PFSK-1 (cell line): ENCODE results near the gene MRPL47. TPM values are rescaled to one million over a fixed set of nuclear protein-coding genes. Genes with fewer than 3 reads are reported as not detected.

Experiments used
- FOXP2 ChIP-seq: optimal IDR thresholded peaks from 2 replicates; pipeline ENCODE3; 2011; ENCODE audit warnings: borderline replicate concordance, control low read depth, inconsistent platforms; ENCODE audit not compliant: insufficient read depth; ENCODE audit errors: extremely low read length, extremely low read depth
- POLR2AphosphoS5 ChIP-seq: IDR thresholded peaks from 2 replicates; pipeline ENCODE4 v1.6.1; 2012; ENCODE audit warnings: low read depth, mild to moderate bottlenecking, control low read depth, low read length, moderate library complexity
- REST ChIP-seq, 2 experiments: IDR thresholded peaks; 2 replicates each; pipeline versions ENCODE4 v1.6.1 to v1.8.0; 2011 to 2012; ENCODE audit warnings: low read depth in 2 of 2, low read length in 2 of 2, control low read depth in 1 of 2, inconsistent platforms in 1 of 2, mild to moderate bottlenecking in 1 of 2, moderate library complexity in 1 of 2; ENCODE audit not compliant: insufficient read depth in 1 of 2
- SIN3A ChIP-seq: IDR thresholded peaks from 2 replicates; pipeline ENCODE4 v1.6.1; 2012; ENCODE audit warnings: mild to moderate bottlenecking, low read length, moderate library complexity, borderline replicate concordance; ENCODE audit not compliant: insufficient read depth
- TAF1 ChIP-seq: IDR thresholded peaks from 2 replicates; pipeline ENCODE4 v1.6.1; 2012; ENCODE audit warnings: low read length, control low read depth, borderline replicate concordance; ENCODE audit not compliant: insufficient read depth
- polyA plus RNA-seq: library from polyadenylated mRNA; unstranded; fragments of >200 nt; gene quantifications from one replicate; pipeline ENCODE4 v1.2.1, GENCODE V29; 2012; ENCODE audit warnings: low read depth, missing spikeins; ENCODE audit not compliant: insufficient read length

The MRPL47 gene
- 32.6 TPM for polyA plus RNA-seq

- peak; percentile 80 for TF ChIP-seq POLR2AphosphoS5
- TF ChIP-seq TAF1: peak; percentile 82; the same call in 1 of the 2 replicates
- TF ChIP-seq REST (IDR thresholded peaks at IDR 0.05; ENCODE audit: insufficient read depth in 1 of 2, low read depth in 2 of 2, low read length in 2 of 2): no peak
- TF ChIP-seq FOXP2: peak; percentile 60
- TF ChIP-seq SIN3A: peak; percentile 32; the same call in 1 of the 2 replicates
These were observed at the start of gene MRPL47, which contains the start of gene NDUFB5 for GRCh38 chr3:179604321-179605078. Gene MRPL47 (minus strand): TSS chr3:179604638. CDS start chr3:179604624, 14 bp downstream. Gene NDUFB5 (plus strand): TSS chr3:179604794. CDS start chr3:179604816, 22 bp downstream.

GRCh38 chr3:179653096-179653797, 48.8 kb upstream of the MRPL47 start:
- TF ChIP-seq SIN3A: no peak
- no peak; the same call in 1 of the 2 replicates for TF ChIP-seq POLR2AphosphoS5
- TF ChIP-seq TAF1: no peak; the same call in 1 of the 2 replicates
- no peak for TF ChIP-seq FOXP2

- TF ChIP-seq SIN3A (no peak), REST (IDR thresholded peaks at IDR 0.05; ENCODE audit: insufficient read depth in 1 of 2, low read depth in 2 of 2, low read length in 2 of 2) (no peak), POLR2AphosphoS5 (peak; percentile 19; the same call in 1 of the 2 replicates), TAF1 (0 out of 2 replicates have a peak, but pooled peaks have one; percentile 26), FOXP2 (peak; percentile 31)
These were observed 48.1 kb upstream of the MRPL47 start, which contains the start of gene USP13 for GRCh38 chr3:179652447-179653095. Gene USP13 (plus strand): TSS chr3:179653040. CDS start chr3:179653226, 186 bp downstream.

- TF ChIP-seq TAF1: no peak
- no peak for TF ChIP-seq SIN3A
- no peak for TF ChIP-seq REST (IDR thresholded peaks at IDR 0.05; ENCODE audit: insufficient read depth in 1 of 2, low read depth in 2 of 2, low read length in 2 of 2)
- TF ChIP-seq POLR2AphosphoS5: no peak
- no peak for TF ChIP-seq FOXP2
These were observed 47.4 kb upstream of the MRPL47 start for GRCh38 chr3:179651687-179652446.
